GM12801 (cell line): ENCODE data around the gene NR1D2.

ENCODE experiments used
- CTCF ChIP-seq: IDR thresholded peaks from one replicate; pipeline ENCODE4 v1.5.1; 2011; ENCODE audit warnings: control low read depth; ENCODE audit not compliant: insufficient read length; ENCODE audit errors: extremely low read depth

NR1D2 gene

GRCh38 chr3:23999012-23999641, 54.0 kb downstream of the NR1D2 start:
- peak; percentile 59 for TF ChIP-seq CTCF

GRCh38 chr3:24002129-24002528, 57.0 kb downstream of the NR1D2 start:
- no peak for TF ChIP-seq CTCF

GRCh38 chr3:24003466-24003865, 58.4 kb downstream of the NR1D2 start:
- TF ChIP-seq CTCF: no peak

DNA sequence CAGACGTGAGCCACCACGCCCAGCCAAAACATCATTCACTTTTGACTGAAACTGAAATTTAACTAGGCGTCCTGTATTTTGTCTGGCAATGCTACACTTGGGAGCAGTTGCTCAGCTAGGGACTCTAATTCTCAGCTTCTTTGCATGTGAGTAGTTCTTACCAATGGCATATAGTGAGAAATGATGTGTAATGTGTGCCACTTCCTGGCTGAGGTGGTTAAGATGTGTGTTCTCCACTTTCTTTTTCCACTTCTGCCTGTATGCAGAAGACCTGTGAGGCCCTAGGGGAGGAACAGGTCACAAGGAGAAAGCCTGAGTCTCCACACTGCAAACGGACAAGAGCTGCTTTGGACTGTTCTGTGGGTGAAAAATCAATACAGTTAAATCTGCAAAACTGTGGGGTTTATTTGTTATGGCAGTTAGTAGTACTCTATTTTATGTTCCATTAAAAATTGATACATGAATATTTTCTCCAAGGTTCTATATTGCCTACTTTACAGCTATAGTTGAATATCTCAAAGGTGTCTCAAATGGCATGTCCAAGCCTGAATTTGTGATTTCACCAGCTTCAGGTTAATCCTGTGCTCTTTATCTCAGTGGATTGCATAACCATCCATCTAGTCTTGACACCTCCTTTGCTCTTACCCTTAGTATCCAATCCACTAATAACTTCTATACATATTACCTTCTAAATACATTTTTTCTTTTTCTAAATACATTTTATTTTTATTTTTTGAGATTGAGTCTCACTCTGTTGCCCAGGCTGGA, 59.3 kb downstream of the NR1D2 start:
- TF ChIP-seq CTCF: no peak

DNA sequence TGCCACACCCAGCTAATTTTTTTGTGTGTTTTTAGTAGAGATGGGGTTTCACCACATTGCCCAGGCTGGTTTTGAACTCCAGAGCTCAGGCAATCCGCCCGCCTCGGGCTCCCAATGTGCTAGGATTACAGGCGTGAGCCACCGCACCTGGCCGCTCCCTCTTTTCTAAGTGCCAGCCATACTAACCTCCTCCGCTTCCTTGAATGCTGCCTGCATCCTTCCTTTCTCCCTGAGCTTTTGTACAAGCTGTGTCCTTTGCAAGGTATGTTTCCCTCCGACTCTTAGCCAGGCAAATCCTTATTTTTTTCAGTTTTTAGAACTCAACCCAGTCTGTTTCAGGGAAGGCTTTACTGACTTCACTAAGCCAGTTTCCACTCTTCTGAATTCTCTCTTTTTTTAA, 60.6 kb downstream of the NR1D2 start:
- no peak for TF ChIP-seq CTCF

DNA sequence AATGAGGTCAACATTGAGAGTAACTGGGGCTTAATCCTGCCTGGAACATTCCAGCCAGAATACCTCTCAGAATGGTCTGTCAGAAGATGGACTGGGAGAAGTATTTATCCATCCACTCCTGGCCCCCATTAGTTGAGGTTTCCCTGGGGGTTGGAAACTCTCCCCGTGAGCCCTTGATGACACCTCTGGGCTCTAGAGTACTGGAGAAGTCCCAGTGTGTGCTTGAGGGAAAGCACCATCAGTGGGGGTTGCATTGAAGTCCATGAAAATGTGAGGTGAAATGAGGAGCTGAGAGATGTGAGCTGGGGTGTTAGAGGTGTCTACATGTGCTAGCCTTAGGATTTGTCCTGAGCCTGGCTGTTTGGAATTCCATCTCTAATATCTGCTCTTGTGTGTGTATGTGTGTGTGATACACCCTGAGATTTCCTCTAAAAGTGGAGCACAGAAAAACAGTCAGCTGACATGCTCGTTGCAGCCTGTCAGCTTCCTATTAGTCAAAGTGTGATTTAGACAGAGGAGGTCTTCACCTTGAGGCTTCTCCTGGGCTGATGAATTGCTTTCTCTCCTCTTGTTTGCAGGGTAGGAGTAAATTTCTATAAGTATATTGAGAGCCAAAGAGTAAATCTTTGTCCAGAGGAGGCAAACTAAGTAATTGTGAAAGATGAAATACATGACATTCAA, 67.6 kb downstream of the NR1D2 start:
- TF ChIP-seq CTCF: no peak

GRCh38 chr3:24017305-24017704, 72.2 kb downstream of the NR1D2 start:
- TF ChIP-seq CTCF: no peak
